Endothelial cell (in vitro differentiated cells): ENCODE data around the gene LAMA2. TPM values are rescaled to one million over a fixed set of nuclear protein-coding genes. Genes with fewer than 3 reads are reported as not detected.
A peak's percentile ranks its signal among the peaks of the same experiment; 100 is the strongest.

Source experiments
- DNase-seq: peaks from one replicate; pipeline ENCODE4 v3.0.0; 2021; ENCODE audit warnings: low spot score
- H3K27ac Mint-ChIP-seq: one replicate; pipeline ENCODE4 v1.8.0; 2021; ENCODE audit warnings: mixed read lengths, inconsistent platforms; ENCODE audit not compliant: unreplicated experiment
- H3K27me3 Mint-ChIP-seq: one replicate; pipeline ENCODE4 v1.8.0; 2021; ENCODE audit warnings: mild to moderate bottlenecking, moderate library complexity, mixed read lengths, inconsistent platforms; ENCODE audit not compliant: unreplicated experiment
- H3K36me3 Mint-ChIP-seq: one replicate; pipeline ENCODE4 v1.8.0; 2021; ENCODE audit warnings: mild to moderate bottlenecking, low read depth, mixed read lengths, inconsistent platforms; ENCODE audit not compliant: unreplicated experiment
- H3K4me1 Mint-ChIP-seq: one replicate; pipeline ENCODE4 v1.8.0; 2021; ENCODE audit warnings: mild to moderate bottlenecking, mixed read lengths, inconsistent platforms; ENCODE audit not compliant: unreplicated experiment
- H3K4me3 Mint-ChIP-seq: one replicate; pipeline ENCODE4 v1.8.0; 2021; ENCODE audit warnings: mild to moderate bottlenecking, mixed read lengths, inconsistent platforms; ENCODE audit not compliant: unreplicated experiment
- H3K9me3 Mint-ChIP-seq: one replicate; pipeline ENCODE4 v1.8.0; 2021; ENCODE audit warnings: mixed read lengths, inconsistent platforms; ENCODE audit not compliant: unreplicated experiment
- CTCF ChIP-seq: fragments of 200-600 bp; sonication (generic); IDR thresholded peaks from one replicate; pipeline ENCODE4 v1.5.0; 2021; ENCODE audit warnings: antibody characterized with exemption; ENCODE audit not compliant: unreplicated experiment
- total RNA-seq: library from RNA; stranded (reverse); fragmentation: NEBNext Ultra II Directional; extraction: Animal tissue kit (Norgen Biotek cat#: 25700); gene quantifications from one replicate; pipeline ENCODE4 v1.2.1, GENCODE V29; 2021; ENCODE audit not compliant: unreplicated experiment

LAMA2 gene
- total RNA-seq, 1 donor from 2014 or later, result 2.0 TPM

GRCh38 chr6:129432738-129433137 is 549.8 kb downstream of the LAMA2 start:
- Mint-ChIP-seq H3K36me3 (no peaks in the 10 kb centered on the region), H3K9me3 (no peaks in the 10 kb centered on the region), H3K27ac (no peak overlapping the region), H3K4me3 (no peak overlapping the region), H3K27me3 (no peaks in the 10 kb centered on the region), H3K4me1 (no peaks in the 10 kb centered on the region)
- DNase-seq, result no peak
- no peak for TF ChIP-seq CTCF

- DNase-seq, result no peak
- Mint-ChIP-seq H3K27ac (no peak overlapping the region), H3K4me3 (no peak overlapping the region), H3K36me3 (no peaks in the 10 kb centered on the region), H3K9me3 (no peaks in the 10 kb centered on the region), H3K4me1 (no peaks in the 10 kb centered on the region), H3K27me3 (no peaks in the 10 kb centered on the region)
- no peak for TF ChIP-seq CTCF
These were observed 551.2 kb downstream of the LAMA2 start for GRCh38 chr6:129434091-129434490.

DNA sequence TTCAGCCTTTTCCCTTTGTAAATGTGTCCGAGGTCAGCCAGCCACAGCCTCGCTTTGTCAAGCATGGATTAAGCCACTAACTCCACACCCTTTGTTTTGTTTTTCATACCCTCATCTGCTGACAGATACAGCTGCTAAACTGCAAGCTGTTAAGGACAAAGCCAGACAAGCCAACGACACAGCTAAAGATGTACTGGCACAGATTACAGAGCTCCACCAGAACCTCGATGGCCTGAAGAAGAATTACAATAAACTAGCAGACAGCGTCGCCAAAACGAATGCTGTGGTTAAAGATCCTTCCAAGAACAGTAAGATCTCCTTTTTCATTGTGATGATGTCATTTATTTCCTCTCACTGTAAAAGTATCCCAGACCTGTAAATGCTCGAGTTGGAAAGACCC is 557.8 kb downstream of the LAMA2 start:
- H3K4me1 Mint-ChIP-seq, result peaks cover 2% of the 10 kb centered on the region
- H3K27ac Mint-ChIP-seq, result peak overlapping the region; percentile 48
- no peak for TF ChIP-seq CTCF
- no peaks in the 10 kb centered on the region for H3K36me3 Mint-ChIP-seq
- DNase-seq, result no peak
- no peaks in the 10 kb centered on the region for H3K27me3 Mint-ChIP-seq
- no peak overlapping the region for H3K4me3 Mint-ChIP-seq
- no peaks in the 10 kb centered on the region for H3K9me3 Mint-ChIP-seq

DNA sequence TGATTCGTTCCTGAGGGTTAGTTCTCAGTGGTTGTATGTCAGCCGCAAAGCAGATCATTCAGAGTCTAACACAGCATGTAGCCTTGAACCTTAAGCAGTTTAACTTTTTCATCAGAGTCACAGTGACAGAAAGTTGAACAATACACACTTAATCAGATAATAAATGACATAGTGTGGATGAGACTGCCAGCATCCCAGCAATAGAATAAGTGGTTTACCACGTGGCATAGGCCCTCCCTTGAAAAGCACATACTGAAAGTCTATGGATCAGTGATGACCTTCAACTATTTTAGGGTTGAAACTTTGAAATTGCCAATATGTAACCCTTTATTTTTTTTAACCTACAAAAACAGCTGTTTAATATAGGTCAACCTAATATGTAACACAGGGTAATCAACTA is 561.7 kb downstream of the LAMA2 start:
- TF ChIP-seq CTCF, result no peak

GRCh38 chr6:129446272-129447197 is 563.6 kb downstream of the LAMA2 start:
- no peaks in the 10 kb centered on the region for H3K36me3 Mint-ChIP-seq
- DNase-seq, result no peak
- TF ChIP-seq CTCF, result no peak
- H3K27ac Mint-ChIP-seq, result no peak overlapping the region
- H3K27me3 Mint-ChIP-seq, result no peaks in the 10 kb centered on the region
- H3K4me1 Mint-ChIP-seq, result peaks cover 8% of the 10 kb centered on the region
- H3K4me3 Mint-ChIP-seq, result no peak overlapping the region
- H3K9me3 Mint-ChIP-seq, result no peaks in the 10 kb centered on the region

More for the DNA sequence above, 561.7 kb downstream of the LAMA2 start:
- Mint-ChIP-seq H3K27me3 (no peaks in the 10 kb centered on the region), H3K36me3 (no peaks in the 10 kb centered on the region), H3K4me1 (peaks cover 10% of the 10 kb centered on the region), H3K4me3 (no peak overlapping the region), H3K27ac (no peak overlapping the region), H3K9me3 (no peaks in the 10 kb centered on the region)
- DNase-seq, result no peak
